ENCODE results near the gene C9orf78. TPM values are rescaled to one million over a fixed set of nuclear protein-coding genes. Genes with fewer than 3 reads are reported as not detected.

The C9orf78 gene
- total RNA-seq, 1 donor from 2014 or later, result 30.8 TPM

- Mint-ChIP-seq H3K4me1 (ENCODE audit: low read depth) (no peaks in the 10 kb centered on the region), H3K4me3 (ENCODE audit: low read depth) (no peak overlapping the region), H3K9me3 (ENCODE audit: low read depth) (no peaks in the 10 kb centered on the region), H3K27ac (no peak overlapping the region), H3K27me3 (no peaks in the 10 kb centered on the region), H3K36me3 (ENCODE audit: insufficient read depth) (peaks cover 17% of the 10 kb centered on the region)
- TF ChIP-seq CTCF (IDR thresholded peaks at IDR 0.05; ENCODE audit: unreplicated experiment), result no peak
- DNase-seq (ENCODE audit: low spot score, unreplicated experiment), result no peak
Measured at GRCh38 chr9:129851821-129852220, 16.7 kb upstream of the C9orf78 start.

DNA sequence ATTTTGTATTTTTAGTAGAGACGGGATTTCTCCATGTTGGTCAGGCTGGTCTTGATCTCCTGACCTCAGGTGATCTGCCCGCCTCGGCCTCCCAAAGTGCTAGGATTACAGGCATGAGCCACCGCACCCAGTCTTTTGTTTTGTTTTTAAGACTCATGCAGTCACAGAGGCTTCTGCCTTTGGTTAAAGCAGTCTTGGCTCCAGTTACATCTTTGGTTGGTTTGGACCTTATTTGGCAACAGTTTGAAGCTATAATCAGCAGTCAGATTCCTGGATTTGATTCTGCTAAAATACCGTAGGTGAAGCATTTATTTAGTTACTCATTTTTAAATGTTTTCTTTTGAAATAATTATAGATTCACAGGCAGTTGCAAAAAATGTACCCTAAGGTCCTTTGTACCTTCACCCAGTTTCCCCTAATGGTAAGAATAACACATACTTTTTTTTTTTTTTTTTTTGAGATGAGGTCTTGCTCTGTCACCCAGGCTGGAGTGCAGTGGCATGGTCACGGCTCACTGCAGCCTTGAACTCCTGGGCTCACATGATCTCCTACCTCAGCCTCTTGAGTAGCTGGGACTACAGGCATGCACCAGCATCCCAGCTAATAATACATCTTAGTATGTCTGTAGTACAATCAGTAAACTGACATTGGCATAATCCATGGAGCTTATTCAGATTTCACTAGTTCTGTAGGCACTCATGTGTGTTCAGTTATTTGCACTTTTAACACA, 15.9 kb upstream of the C9orf78 start:
- Mint-ChIP-seq H3K9me3 (ENCODE audit: low read depth) (no peaks in the 10 kb centered on the region), H3K4me1 (ENCODE audit: low read depth) (no peaks in the 10 kb centered on the region), H3K27ac (no peak overlapping the region), H3K27me3 (no peaks in the 10 kb centered on the region), H3K36me3 (ENCODE audit: insufficient read depth) (peaks cover 17% of the 10 kb centered on the region), H3K4me3 (ENCODE audit: low read depth) (no peak overlapping the region)
- TF ChIP-seq CTCF (IDR thresholded peaks at IDR 0.05; ENCODE audit: unreplicated experiment), result no peak
- no peak for DNase-seq (ENCODE audit: low spot score, unreplicated experiment)

DNA sequence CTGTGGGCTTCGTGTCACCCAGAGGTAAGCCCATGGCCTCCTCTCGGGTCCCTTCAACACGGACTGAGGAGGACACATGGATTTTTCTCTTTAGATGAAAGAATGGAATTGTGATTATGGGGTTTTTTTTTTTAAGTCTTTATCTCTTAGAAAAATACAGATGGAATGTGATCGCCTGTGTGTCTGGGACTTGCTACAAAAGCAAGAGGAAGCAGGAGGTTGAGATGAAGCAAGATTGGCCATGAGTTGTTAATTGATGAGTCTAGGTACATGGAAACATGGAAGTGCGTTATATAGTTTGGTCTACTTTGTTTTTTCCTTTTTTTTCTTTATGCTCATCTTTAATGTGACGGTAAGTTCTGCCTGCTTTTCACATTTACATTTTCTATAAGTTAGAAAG, 14.8 kb upstream of the C9orf78 start:
- no peaks in the 10 kb centered on the region for H3K4me1 Mint-ChIP-seq (ENCODE audit: low read depth)
- DNase-seq (ENCODE audit: low spot score, unreplicated experiment), result no peak
- H3K36me3 Mint-ChIP-seq (ENCODE audit: insufficient read depth), result peaks cover 17% of the 10 kb centered on the region
- no peak overlapping the region for H3K27ac Mint-ChIP-seq
- H3K9me3 Mint-ChIP-seq (ENCODE audit: low read depth), result no peaks in the 10 kb centered on the region
- no peak overlapping the region for H3K4me3 Mint-ChIP-seq (ENCODE audit: low read depth)
- no peak for TF ChIP-seq CTCF (IDR thresholded peaks at IDR 0.05; ENCODE audit: unreplicated experiment)
- H3K27me3 Mint-ChIP-seq, result no peaks in the 10 kb centered on the region

DNA sequence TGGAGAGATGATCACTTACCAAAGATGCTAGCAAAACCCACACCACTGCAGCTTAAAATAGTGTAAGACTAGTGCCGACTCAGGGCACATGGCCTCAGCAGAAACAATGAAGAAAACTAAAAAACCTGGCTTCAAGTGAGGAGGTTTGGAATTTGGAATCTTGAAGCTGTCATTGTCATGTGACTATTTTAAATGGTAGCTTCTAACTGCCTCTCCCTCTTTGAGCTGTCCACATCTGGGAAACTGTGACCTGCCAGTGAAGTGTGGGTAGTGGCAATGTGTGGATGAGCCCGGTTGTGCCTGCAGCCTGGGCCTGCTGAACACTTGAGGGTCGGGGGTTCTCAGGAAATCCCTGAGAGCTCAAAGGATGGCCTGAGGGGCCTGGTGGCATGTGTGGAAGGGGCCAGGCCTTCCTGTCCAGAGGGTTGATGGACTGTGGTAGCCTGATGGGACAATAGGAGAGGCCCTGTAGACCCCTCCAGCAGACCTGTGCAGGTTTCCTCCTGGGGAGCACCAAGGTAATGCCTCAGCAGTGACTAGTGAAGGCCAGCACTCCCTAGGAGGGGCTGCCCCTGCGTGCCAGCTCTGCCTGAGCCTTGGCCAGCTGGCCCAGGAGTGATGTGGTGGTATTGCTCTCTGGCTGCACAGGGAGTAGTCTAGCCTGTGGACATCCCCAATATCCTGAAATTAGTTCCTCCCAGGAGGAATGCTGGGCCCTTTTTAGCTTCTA, 13.8 kb upstream of the C9orf78 start:
- H3K27me3 Mint-ChIP-seq, result no peaks in the 10 kb centered on the region
- peaks cover 13% of the 10 kb centered on the region for H3K36me3 Mint-ChIP-seq (ENCODE audit: insufficient read depth)
- no peaks in the 10 kb centered on the region for H3K9me3 Mint-ChIP-seq (ENCODE audit: low read depth)
- H3K4me3 Mint-ChIP-seq (ENCODE audit: low read depth), result no peak overlapping the region
- H3K4me1 Mint-ChIP-seq (ENCODE audit: low read depth), result no peaks in the 10 kb centered on the region
- no peak for DNase-seq (ENCODE audit: low spot score, unreplicated experiment)
- H3K27ac Mint-ChIP-seq, result no peak overlapping the region
- no peak for TF ChIP-seq CTCF (IDR thresholded peaks at IDR 0.05; ENCODE audit: unreplicated experiment)

GRCh38 chr9:129845373-129845772, 10.3 kb upstream of the C9orf78 start:
- H3K27ac Mint-ChIP-seq, result no peak overlapping the region
- H3K4me3 Mint-ChIP-seq (ENCODE audit: low read depth), result no peak overlapping the region
- DNase-seq (ENCODE audit: low spot score, unreplicated experiment), result no peak
- no peaks in the 10 kb centered on the region for H3K4me1 Mint-ChIP-seq (ENCODE audit: low read depth)
- no peak for TF ChIP-seq CTCF (IDR thresholded peaks at IDR 0.05; ENCODE audit: unreplicated experiment)
- H3K36me3 Mint-ChIP-seq (ENCODE audit: insufficient read depth), result peaks cover 6% of the 10 kb centered on the region
- no peaks in the 10 kb centered on the region for H3K9me3 Mint-ChIP-seq (ENCODE audit: low read depth)
- no peaks in the 10 kb centered on the region for H3K27me3 Mint-ChIP-seq

Measured in progenitor cell of endocrine pancreas (in vitro differentiated cells).